SKM-1 (cell line): ENCODE data around the gene TBC1D28.
"Not testable (repeated sequence)": the region's sequence is repeated elsewhere in the genome, so short reads cannot be mapped to it uniquely, and the experiment has no call there.

Source experiments
- DNase-seq: peaks from one replicate; lab custom pipeline; 2025; ENCODE audit not compliant: unreplicated experiment; lab: John Stamatoyannopoulos, UW

The TBC1D28 gene

DNA sequence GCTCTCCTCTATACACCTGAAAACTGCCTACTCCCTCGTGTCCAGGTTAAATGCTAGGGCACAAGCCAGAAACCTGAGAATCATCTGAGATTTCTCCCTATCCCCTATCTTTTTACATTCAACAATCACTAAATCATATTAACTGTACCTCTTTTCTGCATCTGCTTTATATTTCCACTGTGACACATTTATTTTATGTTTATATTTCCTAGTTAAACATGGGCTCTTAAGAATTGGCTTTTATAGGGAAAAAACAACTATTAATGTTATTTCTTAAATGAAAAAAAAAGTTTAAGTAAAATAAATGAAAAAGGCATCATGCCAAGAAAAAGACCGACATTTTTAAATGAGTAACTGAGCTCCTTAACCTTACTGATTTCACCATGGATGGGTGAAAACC is 26.6 kb downstream of the TBC1D28 start:
- DNase-seq = not testable (repeated sequence)

DNA sequence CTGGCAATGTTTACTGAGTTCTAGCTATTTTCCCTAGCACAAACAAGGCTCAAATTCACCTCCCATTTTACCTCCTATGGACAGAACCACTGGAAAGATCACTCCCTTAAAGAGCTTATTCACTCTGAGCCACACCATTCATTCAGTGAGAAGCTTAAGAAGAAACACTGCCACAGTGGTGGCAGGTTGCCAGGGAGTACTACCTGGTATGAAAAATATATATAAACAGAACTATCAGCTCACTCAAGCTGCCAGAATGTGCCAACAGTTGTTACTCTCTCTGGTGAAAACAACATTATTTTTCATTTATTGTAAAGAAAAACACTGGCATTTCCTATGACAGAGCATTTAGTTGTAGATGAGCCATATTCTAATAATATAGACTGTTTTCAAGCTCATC is 31.2 kb downstream of the TBC1D28 start:
- DNase-seq = not testable (repeated sequence)

DNA sequence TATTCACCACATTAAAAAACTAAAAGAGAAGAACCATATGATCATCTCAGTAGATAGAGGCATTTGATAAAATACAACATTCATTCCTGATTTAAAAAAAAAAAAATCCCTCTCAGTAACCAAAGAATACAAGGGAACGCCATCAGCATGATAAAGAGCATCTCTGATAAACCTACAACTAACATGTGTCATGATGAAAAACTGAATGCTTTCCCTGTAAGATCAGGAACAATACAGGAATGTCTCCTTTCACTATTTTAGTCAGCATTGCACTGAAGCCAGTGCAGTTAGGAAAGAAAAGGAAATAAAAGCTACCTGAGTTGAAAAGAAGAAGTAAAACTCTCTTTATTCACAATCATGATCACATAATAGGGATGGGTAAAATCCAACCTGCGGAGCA is 51.1 kb downstream of the TBC1D28 start:
- DNase-seq = not testable (repeated sequence)
